Measurements from ENCODE around the gene TNFSF15.

Gene TNFSF15
- total RNA-seq, result 0 to 0.39 (median 0.12) reads per million in 4 experiments

DNA sequence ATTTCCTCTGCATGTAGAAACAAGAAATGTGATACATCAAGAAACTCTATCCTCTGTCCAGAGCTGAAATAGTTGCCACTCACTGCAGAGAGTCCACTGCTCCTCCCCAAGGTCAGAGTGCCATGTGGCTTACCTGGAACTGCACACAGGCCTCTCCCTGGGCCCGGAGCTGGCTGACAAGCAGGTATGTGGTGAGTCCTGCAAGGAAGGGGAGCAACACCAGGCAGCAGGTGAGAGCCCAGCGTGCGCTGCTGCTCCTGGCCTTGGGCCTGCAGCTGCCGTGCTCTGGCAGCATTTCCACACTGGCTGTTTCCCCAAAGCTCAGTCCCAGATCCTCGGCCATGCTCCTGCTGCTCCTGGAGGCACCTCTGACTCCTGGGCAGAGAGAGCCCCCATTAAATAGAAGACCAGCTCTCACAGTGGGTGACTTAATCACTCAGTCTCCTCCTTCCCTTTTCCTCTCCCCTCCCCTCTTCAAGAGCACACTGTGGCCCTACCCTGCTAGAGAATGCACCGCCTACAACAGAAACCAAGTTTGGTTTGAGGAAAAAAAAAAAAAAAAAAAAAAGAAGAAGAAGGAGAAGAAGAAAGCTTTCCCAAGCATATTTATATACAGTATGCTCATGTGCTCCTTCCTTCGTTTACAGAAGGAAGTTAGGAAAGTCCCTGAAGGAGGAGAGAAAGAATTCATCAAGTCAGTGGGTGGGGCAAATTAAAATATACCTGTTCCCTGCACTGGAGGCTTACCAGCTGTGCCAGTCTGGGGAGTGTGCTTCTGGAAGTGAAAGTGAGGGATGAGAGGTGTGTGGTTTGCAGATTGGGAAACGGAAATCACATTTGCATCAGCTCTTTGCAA, at the start of gene TNFSF15:
Gene TNFSF15 (minus strand): TSS at position 370 of the 856 bp plus-strand sequence. CDS start 27 bp downstream, at position 343.
- DNase-seq, result no peak

DNA sequence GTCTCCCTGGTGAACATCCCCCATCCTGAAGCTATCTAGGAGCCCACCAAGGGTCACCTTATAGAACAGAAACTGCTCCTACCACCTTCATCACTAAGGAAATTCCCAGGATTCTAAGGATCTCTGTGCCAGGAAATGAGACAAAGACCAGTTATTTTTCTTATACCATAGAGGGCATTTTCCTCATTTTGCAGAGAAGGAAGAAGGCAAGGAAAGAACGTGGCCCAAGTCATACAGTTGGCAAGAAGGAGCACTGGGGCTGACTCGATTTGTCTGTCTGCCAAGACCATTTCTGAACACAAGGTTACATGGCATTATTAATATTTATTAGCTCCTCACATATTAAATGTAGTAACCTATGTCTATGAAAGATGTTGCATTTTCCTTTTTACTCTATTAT, 49.6 kb upstream of the TNFSF15 start:
- DNase-seq, result no peak

DNA sequence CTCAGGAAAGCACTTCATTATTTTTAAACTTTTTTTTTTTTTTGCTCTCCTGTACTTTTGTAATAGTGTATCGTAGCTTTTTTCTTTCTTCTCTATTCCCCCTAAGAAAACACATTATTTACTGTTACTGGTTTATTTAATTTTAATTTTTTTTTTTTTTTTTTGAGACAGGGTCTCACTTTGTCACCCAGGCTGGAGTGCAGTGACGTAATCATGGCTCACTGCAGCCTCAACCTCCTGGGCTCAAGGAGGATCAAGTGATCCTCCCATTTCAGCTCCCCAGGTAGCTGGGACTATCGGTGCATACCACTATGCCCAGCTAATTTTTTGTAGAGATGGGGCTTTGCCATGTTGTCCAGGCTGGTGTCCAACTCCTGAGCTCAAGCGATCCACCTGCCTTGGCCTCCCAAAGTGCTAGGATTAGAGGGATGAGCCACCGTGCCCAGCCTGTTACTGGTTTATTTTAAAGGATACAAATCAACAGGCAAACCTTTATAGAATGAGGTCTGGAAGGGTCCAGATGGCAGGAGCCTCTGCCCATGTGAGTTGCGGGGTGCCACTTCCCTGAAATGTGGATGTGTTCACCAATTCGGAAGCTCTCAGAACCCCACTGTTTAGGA, 49.0 kb upstream of the TNFSF15 start:
- no peak for DNase-seq

DNA sequence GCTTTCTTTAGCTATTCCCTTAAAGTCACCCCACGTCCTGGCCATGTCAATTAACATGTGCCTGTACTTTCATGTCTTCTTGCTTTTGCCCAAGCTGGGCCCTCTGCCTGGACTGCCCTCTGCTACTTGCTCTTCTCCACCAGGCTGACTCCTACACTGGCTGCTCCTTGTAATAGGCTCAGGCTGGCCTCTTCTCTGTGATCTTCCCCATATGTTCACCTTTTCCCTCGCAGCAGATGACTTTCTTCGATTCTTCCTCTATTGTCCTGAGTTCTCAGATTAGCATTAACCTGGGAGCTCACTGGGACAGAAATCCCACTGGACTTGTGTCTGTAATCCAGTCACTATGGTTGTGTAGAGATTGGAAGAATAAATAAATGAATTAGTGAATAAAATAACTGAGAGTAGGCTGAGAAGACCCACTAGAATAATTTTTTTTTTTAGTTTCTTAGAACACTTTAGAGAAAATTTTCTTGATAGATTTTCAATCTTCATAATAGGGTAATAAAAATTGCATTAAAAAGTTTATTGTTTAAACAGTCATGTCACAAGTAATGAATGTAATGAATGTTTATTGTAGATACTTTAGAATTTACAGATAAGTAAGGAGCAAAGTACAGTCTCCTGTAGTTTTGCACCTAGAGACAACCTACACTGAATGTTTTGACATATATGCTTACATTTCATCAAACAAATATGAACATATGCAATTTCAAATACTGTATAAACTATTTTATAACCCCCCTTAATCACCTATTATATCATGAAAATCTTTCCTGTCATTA, 47.4 kb upstream of the TNFSF15 start:
- DNase-seq, result no peak

DNA sequence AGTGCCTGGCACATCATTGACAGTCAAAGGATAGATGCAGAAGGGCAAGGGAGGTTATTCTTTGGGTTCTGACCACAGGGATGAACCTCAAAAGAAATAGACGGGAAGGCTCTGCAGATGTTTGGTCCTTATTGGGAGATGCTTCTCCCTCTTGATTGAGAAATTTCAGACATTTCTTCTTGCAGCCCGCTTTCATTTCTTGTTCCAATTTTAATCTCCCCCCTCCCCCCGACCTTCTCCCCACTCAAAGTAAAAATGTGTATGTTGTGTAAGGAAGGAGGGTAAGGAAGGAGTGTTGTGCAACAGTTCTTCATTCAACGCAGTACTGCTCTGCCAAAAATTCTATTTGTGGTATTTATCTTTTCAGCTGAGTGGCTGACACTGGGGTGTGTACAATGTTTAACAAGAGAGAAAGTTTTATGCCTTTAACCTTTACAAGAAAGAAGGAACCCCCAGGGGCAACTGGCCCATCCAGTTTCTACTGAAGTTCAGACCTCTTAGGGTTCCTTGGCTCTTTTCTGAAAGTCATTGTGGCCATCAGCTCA, 46.3 kb upstream of the TNFSF15 start:
- DNase-seq, result no peak

DNA sequence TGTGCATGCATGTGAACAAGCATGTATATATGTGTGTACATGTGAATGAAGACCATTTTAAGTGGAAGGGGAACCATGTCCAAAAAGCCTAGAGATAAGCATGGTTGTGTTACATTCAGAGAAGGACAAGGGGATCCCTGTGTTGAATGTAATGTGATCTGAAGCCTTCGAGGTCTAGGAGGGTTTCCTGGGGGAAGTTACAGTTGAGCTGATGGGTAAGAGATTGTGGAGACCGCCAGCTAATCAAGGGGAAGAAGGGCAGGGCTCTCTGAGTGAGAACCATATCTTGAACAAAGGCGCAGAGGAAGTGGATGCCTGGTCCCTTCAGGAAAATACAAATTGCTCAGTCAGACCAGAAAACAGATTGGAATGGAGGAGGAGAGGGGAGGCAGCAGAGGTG, 45.5 kb upstream of the TNFSF15 start:
- no peak for DNase-seq

DNA sequence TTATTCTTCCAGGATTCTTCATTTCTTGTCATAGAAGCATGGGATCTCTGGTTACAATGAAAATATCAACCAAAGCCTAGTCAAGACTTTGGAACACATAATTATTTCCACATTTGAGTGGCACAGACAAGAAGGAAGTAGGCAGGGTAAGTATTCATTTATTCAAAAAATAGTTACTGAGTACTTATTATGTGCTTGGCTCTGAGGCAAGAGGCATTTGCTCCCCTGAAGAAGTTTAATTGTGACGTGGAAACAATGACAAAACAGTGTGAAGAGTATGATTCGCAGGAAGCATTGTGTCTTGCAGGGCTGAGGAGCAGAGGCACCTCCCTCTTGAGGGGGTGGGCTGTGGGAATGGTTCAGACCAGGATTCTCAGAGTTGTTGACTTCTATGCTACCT, 45.0 kb upstream of the TNFSF15 start:
- DNase-seq, result no peak

DNA sequence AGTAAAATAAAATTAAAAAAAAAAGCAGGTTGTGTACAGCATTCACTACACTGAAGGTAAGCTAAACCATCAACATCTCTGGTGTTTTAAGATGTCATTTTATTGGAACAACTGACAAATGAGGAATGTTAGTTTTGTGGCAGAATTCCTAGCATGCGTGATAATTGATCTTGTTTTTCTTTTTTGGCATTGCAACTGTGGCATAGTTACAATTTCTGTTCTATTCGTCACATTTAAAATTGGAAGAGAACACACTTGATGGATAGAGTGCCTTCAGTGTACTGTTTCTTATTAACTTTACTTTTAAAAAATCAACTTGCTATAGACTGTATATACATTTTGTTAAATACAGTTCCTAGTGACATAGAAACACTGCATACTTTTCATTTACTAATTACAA, 43.6 kb upstream of the TNFSF15 start:
- no peak for DNase-seq

DNA sequence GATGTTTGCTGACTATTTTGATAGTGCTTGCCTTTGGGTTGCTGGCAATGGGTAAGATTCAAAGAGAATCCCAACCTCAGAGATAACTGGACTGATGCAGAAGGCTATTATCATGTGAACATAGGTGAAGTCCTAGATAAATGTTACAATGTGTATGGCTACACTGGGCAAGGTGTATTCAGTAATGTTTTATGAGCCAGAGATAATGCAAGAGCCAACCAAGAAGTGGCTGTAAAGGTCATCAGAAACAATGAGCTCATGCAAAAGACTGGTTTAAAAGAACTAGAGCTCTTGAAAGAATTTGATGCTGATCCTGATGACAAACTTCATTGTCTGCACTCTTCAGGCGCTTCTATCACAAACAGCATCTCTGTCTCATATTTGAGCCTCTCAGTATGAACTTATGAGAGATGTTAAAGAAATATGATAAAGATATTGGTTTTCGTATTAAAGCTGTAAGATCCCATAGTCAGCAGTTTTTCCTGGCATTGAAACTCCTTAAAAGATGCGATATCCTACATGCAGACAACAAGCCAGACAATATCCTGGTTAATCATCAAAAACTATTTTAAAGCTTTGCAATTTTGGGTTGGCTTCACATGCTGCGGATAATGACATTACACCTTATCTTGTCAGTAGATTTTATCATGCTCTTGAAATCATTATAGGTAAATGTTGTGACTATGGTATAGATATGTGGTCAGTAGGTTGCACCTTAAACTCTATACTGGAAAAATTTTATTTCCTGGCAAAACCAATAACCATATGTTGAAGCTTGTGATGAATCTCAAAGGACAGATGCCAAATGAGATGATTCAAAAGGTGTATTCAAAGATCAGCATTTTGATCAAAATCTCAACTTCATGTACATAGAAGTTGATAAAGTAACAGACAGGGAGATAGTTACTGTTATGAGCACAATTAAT, 41.9 kb upstream of the TNFSF15 start:
- no peak for DNase-seq

DNA sequence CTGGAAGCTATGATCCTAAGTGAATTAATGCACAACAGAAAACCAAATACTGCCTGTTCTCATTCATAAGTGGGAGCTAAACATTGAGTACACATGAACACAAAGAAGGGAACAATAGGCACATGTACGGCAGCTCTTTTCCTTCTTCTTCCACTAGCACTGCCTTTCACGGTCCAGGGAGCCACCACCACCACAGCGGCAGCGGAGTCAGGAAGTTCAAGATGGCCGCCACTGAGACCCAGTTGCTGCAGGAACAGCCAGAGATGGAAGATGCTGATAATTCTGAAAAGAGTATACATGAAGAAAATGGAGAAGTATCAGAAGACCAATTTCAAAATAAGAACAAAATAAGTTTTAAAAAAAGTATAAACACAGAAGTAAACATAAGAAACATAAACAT, 39.5 kb upstream of the TNFSF15 start:
- no peak for DNase-seq

DNA sequence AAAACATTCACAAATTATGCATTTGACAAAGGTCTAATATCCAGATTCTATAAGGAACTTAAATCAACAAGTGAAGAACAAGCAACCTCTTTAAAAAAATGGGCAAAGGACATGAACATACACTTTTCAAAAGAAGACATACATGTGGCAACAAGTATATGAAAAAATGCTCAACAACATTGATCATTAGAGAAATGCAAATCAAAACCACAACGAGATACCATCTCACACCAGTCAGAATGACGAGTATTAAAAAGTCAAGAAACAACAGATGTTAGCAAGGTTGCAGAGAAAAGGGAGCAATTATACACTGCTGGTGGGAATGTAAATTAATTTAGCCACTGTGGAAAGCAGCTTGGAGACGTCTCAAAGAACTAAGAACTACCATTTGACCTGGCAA, 38.9 kb upstream of the TNFSF15 start:
- no peak for DNase-seq

DNA sequence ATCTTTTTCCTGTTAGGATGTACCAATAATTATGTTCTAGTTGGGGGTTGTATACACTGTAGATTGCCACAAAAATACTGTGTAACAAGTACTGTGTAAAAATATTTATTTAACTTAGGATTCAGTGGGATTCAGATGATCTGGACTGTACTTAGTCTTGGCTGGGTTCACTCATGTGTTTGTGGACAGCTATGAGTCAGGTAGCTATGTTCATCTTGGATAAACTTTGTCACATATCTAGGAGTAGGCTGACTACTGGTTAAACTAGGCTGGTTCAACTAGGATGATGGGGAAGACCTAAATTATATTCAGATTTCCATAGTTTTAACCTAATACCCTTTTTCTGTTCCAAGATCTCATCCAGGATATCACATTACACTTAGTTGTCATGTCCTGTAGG, 32.1 kb upstream of the TNFSF15 start:
- no peak for DNase-seq

DNA sequence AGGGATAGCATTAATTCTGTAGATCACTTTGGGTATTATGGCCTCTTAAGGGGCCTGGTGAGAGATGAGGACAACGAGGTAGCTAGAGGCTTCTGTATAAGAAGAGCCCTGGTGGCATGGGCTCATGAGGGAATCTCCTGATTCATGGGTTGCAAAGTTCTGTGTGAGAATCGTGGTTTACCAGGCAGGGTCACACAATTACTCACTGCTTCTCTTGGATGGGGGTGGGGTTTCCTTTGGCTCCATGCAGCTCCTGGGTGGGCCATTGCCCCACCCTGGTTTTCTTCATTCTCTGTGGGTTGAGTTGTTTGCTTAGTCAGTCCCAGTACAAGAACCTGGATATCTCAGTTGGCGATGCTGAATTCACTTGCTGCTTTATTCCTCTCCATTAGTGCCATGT, 30.9 kb upstream of the TNFSF15 start:
- DNase-seq, result no peak

DNA sequence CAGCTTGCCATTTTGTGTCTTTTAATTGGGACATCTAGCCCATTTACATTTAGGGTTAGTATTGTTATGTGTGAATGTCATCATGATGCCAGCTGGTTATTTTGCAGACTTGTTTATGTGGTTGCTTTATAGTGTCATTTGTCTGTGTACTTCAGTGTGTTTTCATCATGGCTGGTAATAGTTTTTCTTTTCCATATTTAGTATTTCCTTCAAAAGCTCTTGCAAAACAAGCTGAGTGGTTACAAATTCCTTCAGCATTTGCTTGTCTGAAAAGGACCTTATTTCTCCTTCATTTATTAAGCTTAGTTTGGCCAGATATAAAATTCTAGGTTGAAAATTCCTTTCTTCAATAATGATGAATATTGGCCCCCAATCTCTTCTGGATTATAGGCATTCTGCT, 28.5 kb upstream of the TNFSF15 start:
- no peak for DNase-seq

DNA sequence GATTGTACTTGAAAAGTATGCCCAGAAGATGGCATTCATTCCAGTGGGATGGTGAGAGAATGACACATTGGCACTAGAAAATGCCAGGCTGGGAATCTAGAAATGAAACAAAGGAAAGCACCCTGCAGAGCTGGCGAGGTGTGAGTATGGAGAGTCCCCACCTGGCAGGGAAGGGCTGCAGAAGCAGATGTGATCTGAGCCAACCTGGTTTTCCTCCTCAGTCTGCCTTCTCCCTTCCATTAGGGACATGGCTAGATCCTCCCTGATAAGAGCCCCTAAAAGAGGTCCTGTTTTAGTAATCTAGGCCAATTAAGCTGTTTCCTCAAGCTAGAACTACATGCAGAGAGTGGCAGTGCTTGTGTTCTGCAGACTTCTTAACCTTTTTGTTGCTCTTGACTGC, 24.7 kb upstream of the TNFSF15 start:
- no peak for DNase-seq

DNA sequence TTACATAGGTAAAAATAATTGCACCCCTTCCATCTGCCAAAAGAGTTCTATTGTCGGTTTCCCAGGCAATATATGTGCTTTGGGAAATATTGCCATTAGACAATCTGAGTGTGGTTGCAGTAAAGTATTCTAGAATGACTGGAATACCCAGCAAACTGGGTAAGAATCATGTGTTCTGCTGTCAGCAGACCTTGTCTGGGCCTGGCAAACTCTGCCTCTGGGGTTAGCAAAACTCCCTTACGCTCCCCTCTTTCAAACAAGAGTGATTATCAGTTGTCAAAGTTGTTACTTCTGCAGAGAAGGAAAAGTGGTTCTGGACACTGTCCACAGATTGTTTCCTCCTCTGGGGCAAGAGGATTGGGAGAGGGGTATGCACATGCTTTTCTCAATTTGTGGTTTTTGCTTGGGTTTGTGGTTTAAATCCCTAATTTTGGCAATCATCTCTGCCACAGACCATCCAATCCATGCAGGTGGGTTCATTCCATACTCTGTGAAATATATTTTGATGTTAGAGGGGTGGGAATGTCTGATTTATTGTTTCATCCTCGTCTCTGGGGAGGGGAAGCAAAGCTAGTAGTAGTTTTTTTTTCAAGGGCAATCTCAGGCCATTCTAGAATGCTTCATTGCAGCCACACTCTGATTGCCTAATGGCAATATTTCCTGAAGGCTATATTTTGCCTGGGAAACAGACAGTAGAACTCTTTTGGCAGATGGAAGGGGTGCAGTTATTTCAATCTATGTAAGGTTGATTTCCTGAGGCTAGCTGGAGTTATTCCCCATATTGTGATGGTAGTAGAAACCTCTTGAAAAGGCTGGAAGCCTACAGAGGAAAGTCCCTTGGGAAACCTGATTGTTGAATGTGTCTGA, 24.0 kb upstream of the TNFSF15 start:
- no peak for DNase-seq

DNA sequence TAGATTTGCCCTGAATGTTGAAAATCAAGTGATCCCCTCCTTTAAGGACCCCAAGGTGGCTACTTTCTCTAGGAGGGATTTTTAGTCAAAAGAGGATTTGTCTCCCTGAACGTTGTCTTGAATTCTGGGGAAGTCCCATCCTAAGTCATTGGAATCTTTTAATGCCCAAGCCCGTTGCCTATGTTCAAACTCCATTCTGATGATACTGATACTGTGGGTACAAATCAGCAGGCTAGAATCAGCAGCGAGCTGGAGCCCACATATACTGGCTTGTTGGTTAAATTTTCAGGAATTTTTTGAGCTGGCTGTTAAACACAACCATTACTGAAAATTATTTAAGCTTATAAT, 22.4 kb upstream of the TNFSF15 start:
- DNase-seq, result no peak

DNA sequence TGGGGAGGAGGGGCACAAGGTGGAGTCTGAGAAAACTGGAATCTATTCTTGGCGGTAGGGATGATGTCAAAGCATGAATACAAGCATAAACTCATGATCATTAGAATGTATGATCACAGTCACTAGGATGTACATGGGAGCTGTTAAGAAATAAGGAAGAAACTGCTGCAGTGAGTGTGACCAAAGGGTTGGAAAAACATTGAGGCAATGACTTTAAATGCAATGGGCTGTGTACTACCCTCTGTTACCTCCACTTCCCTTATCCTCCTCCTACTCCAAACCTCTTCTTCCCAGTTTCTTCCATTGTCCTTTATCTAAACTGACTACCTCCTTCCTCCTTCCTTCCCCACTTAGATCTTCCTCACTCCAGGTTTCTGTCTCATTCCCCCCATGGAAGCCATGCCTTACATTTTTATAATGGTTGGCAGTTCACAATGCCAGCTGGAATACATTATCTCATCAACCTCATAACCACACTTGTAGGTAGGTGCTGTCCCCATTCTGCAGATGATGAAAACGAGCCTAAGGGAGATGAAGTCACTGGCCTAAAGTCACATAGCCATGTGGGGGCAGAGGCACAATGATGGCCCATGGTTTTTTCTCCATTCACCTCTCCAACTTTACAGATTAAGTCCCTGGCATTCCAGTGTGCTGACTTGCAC, 21.9 kb upstream of the TNFSF15 start:
- DNase-seq, result no peak

DNA sequence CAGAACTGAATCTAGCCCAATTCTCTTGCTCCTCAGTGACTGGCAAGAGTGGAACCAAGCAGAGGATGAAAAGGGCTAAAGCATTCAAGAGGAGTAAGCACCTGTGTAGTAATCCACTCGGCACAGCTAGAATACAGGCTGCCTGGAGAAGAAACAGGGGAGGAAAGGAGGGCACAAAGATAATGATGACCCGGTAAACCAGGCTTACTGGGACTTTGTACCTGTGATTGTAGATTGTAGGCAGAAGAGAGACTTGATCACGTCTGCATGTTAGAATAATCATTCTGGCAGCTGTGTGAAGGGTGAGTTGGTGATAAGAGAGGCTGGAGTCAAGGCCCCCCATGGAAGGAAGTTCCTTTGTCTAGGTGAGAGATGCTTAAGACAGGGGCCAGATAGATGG, 20.6 kb upstream of the TNFSF15 start:
- no peak for DNase-seq

DNA sequence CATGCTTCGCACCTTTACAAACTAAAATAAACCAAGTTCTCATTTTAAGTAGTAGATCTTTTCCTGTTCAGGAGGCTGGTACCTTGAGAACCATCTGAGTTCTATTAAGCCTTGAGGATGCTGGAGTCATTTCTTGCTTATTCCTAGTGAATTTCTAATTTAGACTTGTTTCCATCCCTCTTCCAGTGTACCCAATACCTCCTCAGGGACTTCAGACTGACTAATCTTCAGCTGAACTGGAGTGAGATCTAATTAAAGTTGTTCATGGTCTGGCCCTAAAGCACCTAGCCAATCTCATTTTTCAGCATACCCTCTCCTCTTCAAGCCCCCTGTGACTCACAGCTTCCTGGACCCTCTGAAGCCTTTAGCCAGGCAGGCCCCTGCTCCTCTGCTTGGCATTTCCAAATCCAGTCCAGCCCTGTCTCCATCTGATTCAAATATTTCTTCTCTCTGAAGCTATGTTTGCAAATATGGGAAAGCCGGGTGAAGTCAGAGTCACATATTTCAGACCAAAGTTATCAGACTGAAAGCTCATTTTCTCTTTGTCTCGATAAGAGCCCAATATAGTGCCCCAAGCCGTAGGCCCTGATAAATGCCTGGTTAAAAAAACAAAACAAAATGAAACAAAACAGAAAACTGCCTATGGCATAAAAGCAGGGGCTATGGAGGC, 19.4 kb upstream of the TNFSF15 start:
- DNase-seq, result no peak

Measured in effector CD8-positive, alpha-beta T cell (primary cell).